ENCODE data around the gene GNPTG. TPM values are rescaled to one million over a fixed set of nuclear protein-coding genes. Genes with fewer than 3 reads are reported as not detected.

The GNPTG gene
- total RNA-seq, 1 donor from 2014 or later: 50.5 TPM

- no peaks in the 10 kb centered on the region for H3K4me1 Mint-ChIP-seq (ENCODE audit: low read depth, unreplicated experiment)
- peaks cover 5% of the 10 kb centered on the region for H3K27me3 Mint-ChIP-seq (ENCODE audit: unreplicated experiment)
- H3K27ac Mint-ChIP-seq (ENCODE audit: unreplicated experiment): no peak overlapping the region
- no peak for DNase-seq
- H3K36me3 Mint-ChIP-seq (ENCODE audit: unreplicated experiment): no peaks in the 10 kb centered on the region
- no peak for TF ChIP-seq CTCF (IDR thresholded peaks at IDR 0.05; ENCODE audit: partially characterized antibody, unreplicated experiment)
- H3K9me3 Mint-ChIP-seq (ENCODE audit: unreplicated experiment): peaks cover 9% of the 10 kb centered on the region
- H3K4me3 Mint-ChIP-seq (ENCODE audit: unreplicated experiment): no peak overlapping the region
These were observed 28.2 kb upstream of the GNPTG start for GRCh38 chr16:1323296-1324239.

GRCh38 chr16:1324286-1324826 lies 27.4 kb upstream of the GNPTG start:
- Mint-ChIP-seq H3K36me3 (ENCODE audit: unreplicated experiment) (no peaks in the 10 kb centered on the region), H3K27ac (ENCODE audit: unreplicated experiment) (no peak overlapping the region), H3K27me3 (ENCODE audit: unreplicated experiment) (peaks cover 4% of the 10 kb centered on the region), H3K9me3 (ENCODE audit: unreplicated experiment) (peaks cover 8% of the 10 kb centered on the region), H3K4me3 (ENCODE audit: unreplicated experiment) (no peak overlapping the region), H3K4me1 (ENCODE audit: low read depth, unreplicated experiment) (no peaks in the 10 kb centered on the region)
- no peak for TF ChIP-seq CTCF (IDR thresholded peaks at IDR 0.05; ENCODE audit: partially characterized antibody, unreplicated experiment)
- no peak for DNase-seq

GRCh38 chr16:1325261-1325660 lies 26.5 kb upstream of the GNPTG start:
- no peaks in the 10 kb centered on the region for H3K36me3 Mint-ChIP-seq (ENCODE audit: unreplicated experiment)
- DNase-seq: no peak
- H3K4me3 Mint-ChIP-seq (ENCODE audit: unreplicated experiment): no peak overlapping the region
- H3K9me3 Mint-ChIP-seq (ENCODE audit: unreplicated experiment): peaks cover 6% of the 10 kb centered on the region
- H3K27me3 Mint-ChIP-seq (ENCODE audit: unreplicated experiment): peaks cover 3% of the 10 kb centered on the region
- no peak for TF ChIP-seq CTCF (IDR thresholded peaks at IDR 0.05; ENCODE audit: partially characterized antibody, unreplicated experiment)
- no peak overlapping the region for H3K27ac Mint-ChIP-seq (ENCODE audit: unreplicated experiment)
- H3K4me1 Mint-ChIP-seq (ENCODE audit: low read depth, unreplicated experiment): no peaks in the 10 kb centered on the region

- Mint-ChIP-seq H3K9me3 (ENCODE audit: unreplicated experiment) (peaks cover 6% of the 10 kb centered on the region), H3K36me3 (ENCODE audit: unreplicated experiment) (no peaks in the 10 kb centered on the region), H3K4me1 (ENCODE audit: low read depth, unreplicated experiment) (no peaks in the 10 kb centered on the region), H3K27me3 (ENCODE audit: unreplicated experiment) (peaks cover 3% of the 10 kb centered on the region), H3K27ac (ENCODE audit: unreplicated experiment) (no peak overlapping the region), H3K4me3 (ENCODE audit: unreplicated experiment) (no peak overlapping the region)
- DNase-seq: peak; percentile 20
- TF ChIP-seq CTCF (IDR thresholded peaks at IDR 0.05; ENCODE audit: partially characterized antibody, unreplicated experiment): no peak
These were observed 25.9 kb upstream of the GNPTG start for GRCh38 chr16:1325673-1326371.
